Tibial nerve (tissue), 4 donors: ENCODE data around the gene DPEP2NB. TPM values are rescaled to one million over a fixed set of nuclear protein-coding genes. Genes with fewer than 3 reads are reported as not detected.
"Not testable (repeated sequence)": the region's sequence is repeated elsewhere in the genome, so short reads cannot be mapped to it uniquely, and the experiment has no call there.

Experiments used
- DNase-seq, 2 donors: peaks; one replicate each; pipeline ENCODE4 v3.0.0-alpha.2; 2019; ENCODE audit warnings: low spot score in 2 of 2
- H3K27ac ChIP-seq, 4 donors: fragments of 200-600 bp; sonication (generic) in 3 of 4; one replicate each; pipeline ENCODE4 v1.5.1; 2017 to 2019; ENCODE audit warnings: mild to moderate bottlenecking in 1 of 4
- H3K27me3 ChIP-seq, 2 donors: fragments of 200-600 bp; sonication (generic) in 1 of 2; one replicate each; pipeline versions ENCODE4 v1.5.1 to v1.6.0; 2017 to 2019
- H3K36me3 ChIP-seq, 3 donors: fragments of 200-600 bp; sonication (generic); one replicate each; pipeline ENCODE4 v1.5.1; 2018 to 2019
- H3K4me1 ChIP-seq, 4 donors: fragments of 200-600 bp; sonication (generic) in 3 of 4; one replicate each; pipeline ENCODE4 v1.5.1; 2017 to 2019
- H3K4me3 ChIP-seq, 4 donors: fragments of 200-600 bp; sonication (generic) in 3 of 4; one replicate each; pipeline ENCODE4 v1.5.1; 2017 to 2019; ENCODE audit warnings: mild to moderate bottlenecking in 1 of 4, moderate library complexity in 1 of 4
- H3K9me3 ChIP-seq, 4 donors: fragments of 200-600 bp; sonication (generic) in 3 of 4; one replicate each; pipeline ENCODE4 v1.5.1; 2017 to 2019
- CTCF ChIP-seq, 5 experiments: fragments of 200-600 bp in 3 of 5; fragments of 450-650 bp in 2 of 5; sonication (generic) in 3 of 5; IDR thresholded peaks; one replicate each; pipeline ENCODE4 v1.5.1; 2016 to 2019; ENCODE audit warnings: antibody characterized with exemption in 5 of 5, mild to moderate bottlenecking in 3 of 5, moderate library complexity in 2 of 5
- EP300 ChIP-seq, 2 donors: sonication (generic); formaldehyde crosslinking; IDR thresholded peaks; one replicate each; pipeline ENCODE4 v1.6.1; 2017; ENCODE audit warnings: antibody characterized with exemption in 2 of 2, mild to moderate bottlenecking in 1 of 2
- POLR2A ChIP-seq, 2 donors: fragments of 450-650 bp; IDR thresholded peaks; one replicate each; pipeline ENCODE4 v1.6.1; 2017; ENCODE audit warnings: antibody characterized with exemption in 2 of 2, mild to moderate bottlenecking in 2 of 2, moderate library complexity in 2 of 2
- WGBS, 2 donors: methylation state at CpG; one replicate each; pipeline ENCODE4 v1.1.5; 2018; 5-methylcytosine and 5-hydroxymethylcytosine counted together
- total RNA-seq, 4 donors: library from RNA; depleted of rRNA; stranded (reverse); fragments of >200 nt; gene quantifications; one replicate each; pipeline ENCODE4 v1.1.0, GENCODE V29; 2016

The DPEP2NB gene
- total RNA-seq, 4 donors from 2014 or later = not detected

- TF ChIP-seq EP300 (IDR thresholded peaks at IDR 0.05) = no peak
- no peak for TF ChIP-seq CTCF (IDR thresholded peaks at IDR 0.05)
- no peak for TF ChIP-seq POLR2A (IDR thresholded peaks at IDR 0.05)
- no peak for DNase-seq
- no peaks in the 10 kb centered on the region for H3K27me3 ChIP-seq
Observed at GRCh38 chr16:68003031-68003430, 12.7 kb downstream of the DPEP2NB start.

GRCh38 chr16:68000450-68000849 is 15.3 kb downstream of the DPEP2NB start:
- H3K36me3 ChIP-seq = no peaks in the 10 kb centered on the region
- H3K27me3 ChIP-seq = no peaks in the 10 kb centered on the region
- H3K27ac ChIP-seq = peak overlapping the region in 3 of 4 donors; percentile 63 to 80 (median 73)
- TF ChIP-seq EP300 (IDR thresholded peaks at IDR 0.05) = peak in 1 of 2 donors; percentile 29
- TF ChIP-seq POLR2A (IDR thresholded peaks at IDR 0.05) = no peak
- peak in 1 of 2 donors; percentile 10 for DNase-seq
- 38 to 39% methylated on average over 3 of the region's 3 CpGs for WGBS, 2 donors
- no peaks in the 10 kb centered on the region for H3K9me3 ChIP-seq
- H3K4me3 ChIP-seq = no peak overlapping the region
- peaks cover 0 to 17% (median 3%) of the 10 kb centered on the region in 4 donors for H3K4me1 ChIP-seq

More at GRCh38 chr16:68003031-68003430, 12.7 kb downstream of the DPEP2NB start:
- H3K9me3 ChIP-seq = no peaks in the 10 kb centered on the region
- peaks cover 0 to 20% (median 3%) of the 10 kb centered on the region in 4 donors for H3K4me1 ChIP-seq
- WGBS, 2 donors = 82 to 86% methylated on average over 4 of the region's 4 CpGs
- no peak overlapping the region for H3K27ac ChIP-seq
- no peaks in the 10 kb centered on the region for H3K36me3 ChIP-seq
- H3K4me3 ChIP-seq = no peak overlapping the region

GRCh38 chr16:67999985-68000384 is 15.7 kb downstream of the DPEP2NB start:
- H3K9me3 ChIP-seq = no peaks in the 10 kb centered on the region
- H3K36me3 ChIP-seq = no peaks in the 10 kb centered on the region
- no peak overlapping the region for H3K4me3 ChIP-seq
- 45 to 69% methylated on average over 2 of the region's 2 CpGs for WGBS, 2 donors
- no peaks in the 10 kb centered on the region for H3K27me3 ChIP-seq
- DNase-seq = no peak
- H3K27ac ChIP-seq = peak overlapping the region in 3 of 4 donors; percentile 63 to 80 (median 73)
- H3K4me1 ChIP-seq = peaks cover 0 to 12% (median 3%) of the 10 kb centered on the region in 4 donors
- TF ChIP-seq CTCF (IDR thresholded peaks at IDR 0.05) = no peak
- no peak for TF ChIP-seq POLR2A (IDR thresholded peaks at IDR 0.05)
- TF ChIP-seq EP300 (IDR thresholded peaks at IDR 0.05) = no peak

- not testable (repeated sequence) for H3K9me3 ChIP-seq, H3K36me3 ChIP-seq, H3K27me3 ChIP-seq
- Histone ChIP-seq H3K4me1 (peaks cover 0 to 10% (median 3%) of the 10 kb centered on the region in 4 donors), H3K27ac (peak within 1 kb of the TSS in 3 of 4 donors; percentile 63 to 80 (median 73)), H3K4me3 (peak within 1 kb of the TSS in 2 of 4 donors; percentile 24 to 34)
- TF ChIP-seq EP300 (IDR thresholded peaks at IDR 0.05) = peak in 1 of 2 donors; percentile 50
- TF ChIP-seq POLR2A (IDR thresholded peaks at IDR 0.05) = peak in 1 of 2 donors; percentile 17
- DNase-seq = peak in 1 of 2 donors; percentile 33
- WGBS, 2 donors = 62 to 65% methylated on average over 18 of the region's 18 CpGs
Observed at GRCh38 chr16:67998779-67999688, 16.7 kb downstream of the DPEP2NB start, which contains the start of gene DPEP2. Gene DPEP2, minus strand, starts transcription at chr16:67999484. Its CDS starts 6,272 bp downstream, at chr16:67993212.

GRCh38 chr16:67998231-67998778 is 17.4 kb downstream of the DPEP2NB start:
- H3K9me3 ChIP-seq, H3K27me3 ChIP-seq, DNase-seq, H3K36me3 ChIP-seq: not testable (repeated sequence)
- Histone ChIP-seq H3K4me3 (peak overlapping the region in 1 of 4 donors; percentile 34), H3K4me1 (peaks cover 0 to 16% (median 8%) of the 10 kb centered on the region in 4 donors), H3K27ac (peak overlapping the region in 1 of 4 donors; percentile 80)
- 94 to 100% methylated on average over 1 to 19 of the region's 36 CpGs for WGBS, 2 donors

GRCh38 chr16:67996666-67997065 is 19.0 kb downstream of the DPEP2NB start:
- Histone ChIP-seq H3K4me3 (no peak overlapping the region), H3K27ac (no peak overlapping the region), H3K4me1 (peaks cover 0 to 21% (median 11%) of the 10 kb centered on the region in 4 donors), H3K27me3 (no peaks in the 10 kb centered on the region), H3K9me3 (no peaks in the 10 kb centered on the region), H3K36me3 (no peaks in the 10 kb centered on the region)
- WGBS, 2 donors = 86 to 88% methylated on average over 5 of the region's 5 CpGs
- DNase-seq = no peak
- TF ChIP-seq POLR2A (IDR thresholded peaks at IDR 0.05) (no peak), EP300 (IDR thresholded peaks at IDR 0.05) (no peak), CTCF (IDR thresholded peaks at IDR 0.05) (no peak)
